Neural progenitor cell (in vitro differentiated cells): ENCODE results near the gene GPRIN3. TPM values are rescaled to one million over a fixed set of nuclear protein-coding genes. Genes with fewer than 3 reads are reported as not detected.

ENCODE experiments used
- DNase-seq: peaks from one replicate; pipeline ENCODE4 v3.0.0-alpha.2; 2016; ENCODE audit warnings: low spot score
- H2AFZ ChIP-seq: fragments of 200-600 bp; sonication (generic); replicated peaks from 2 replicates; pipeline ENCODE4 v1.6.1; 2016; ENCODE audit warnings: antibody characterized with exemption
- H3F3A ChIP-seq: fragments of 200-600 bp; sonication (generic); 2 replicates; pipeline ENCODE4 v1.6.1; 2016; ENCODE audit warnings: antibody characterized with exemption, low read depth
- H3K27ac ChIP-seq: fragments of 200-600 bp; sonication (generic); 2 replicates; pipeline ENCODE4 v1.5.1; 2016; ENCODE audit warnings: mild to moderate bottlenecking
- H3K27me3 ChIP-seq: fragments of 200-600 bp; sonication (generic); 2 replicates; pipeline ENCODE4 v1.6.1; 2016; ENCODE audit warnings: mild to moderate bottlenecking, moderate library complexity
- H3K36me3 ChIP-seq: fragments of 200-600 bp; sonication (generic); 2 replicates; pipeline ENCODE4 v1.5.1; 2016
- H3K4me1 ChIP-seq: fragments of 200-600 bp; sonication (generic); 2 replicates; pipeline ENCODE4 v1.6.1; 2016; ENCODE audit warnings: mixed run types
- H3K4me2 ChIP-seq: fragments of 200-600 bp; sonication (generic); 2 replicates; pipeline ENCODE4 v1.6.1; 2016
- H3K4me3 ChIP-seq: fragments of 200-600 bp; sonication (generic); 2 replicates; pipeline ENCODE4 v1.5.1; 2016
- H3K79me2 ChIP-seq: fragments of 200-600 bp; sonication (generic); 2 replicates; pipeline ENCODE4 v1.6.1; 2016; ENCODE audit warnings: low read depth
- H3K9ac ChIP-seq: fragments of 200-600 bp; sonication (generic); 2 replicates; pipeline ENCODE4 v1.6.1; 2016
- H3K9me3 ChIP-seq: fragments of 200-600 bp; sonication (generic); 2 replicates; pipeline ENCODE4 v1.5.1; 2016; ENCODE audit warnings: low read depth
- H4K20me1 ChIP-seq: fragments of 200-600 bp; sonication (generic); 2 replicates; pipeline ENCODE4 v1.6.1; 2016; ENCODE audit warnings: low read depth
- H3K27ac Mint-ChIP-seq: 3 replicates; pipeline ENCODE4 v1.8.0; 2021; ENCODE audit warnings: mixed read lengths
- H3K27me3 Mint-ChIP-seq: 2 replicates; pipeline ENCODE4 v1.8.0; 2022; ENCODE audit warnings: low read depth, mild to moderate bottlenecking, inconsistent platforms, moderate library complexity, mixed read lengths; ENCODE audit not compliant: insufficient read depth
- H3K36me3 Mint-ChIP-seq: 3 replicates; pipeline ENCODE4 v1.8.0; 2021; ENCODE audit warnings: mixed read lengths
- H3K4me1 Mint-ChIP-seq: 3 replicates; pipeline ENCODE4 v1.8.0; 2021; ENCODE audit warnings: mixed read lengths
- H3K4me3 Mint-ChIP-seq: 3 replicates; pipeline ENCODE4 v1.8.0; 2021; ENCODE audit warnings: mild to moderate bottlenecking, moderate library complexity, mixed read lengths
- H3K9me3 Mint-ChIP-seq: 3 replicates; pipeline ENCODE4 v1.8.0; 2020; ENCODE audit warnings: mixed read lengths
- CTCF ChIP-seq: fragments of 200-600 bp; sonication (generic); IDR thresholded peaks from 2 replicates; pipeline ENCODE4 v1.5.1; 2017; ENCODE audit warnings: antibody characterized with exemption, mild to moderate bottlenecking
- EZH2 ChIP-seq: fragments of 200-600 bp; sonication (generic); IDR thresholded peaks from 2 replicates; pipeline ENCODE4 v1.6.1; 2017; ENCODE audit warnings: antibody characterized with exemption, mild to moderate bottlenecking, moderate library complexity
- EZH2phosphoT487 ChIP-seq: fragments of 200-600 bp; sonication (generic); IDR thresholded peaks from 2 replicates; pipeline ENCODE4 v1.6.1; 2017; ENCODE audit warnings: antibody characterized with exemption
- total RNA-seq: library from RNA; depleted of rRNA; stranded (reverse); fragments of >200 nt; gene quantifications from 2 replicates; pipeline ENCODE4 v1.2.3, GENCODE V29; 2015; ENCODE audit warnings: low replicate concordance

Gene GPRIN3
- total RNA-seq, 1 donor from 2014 or later: 0.15 TPM

GRCh38 chr4:89324671-89325070, 17.1 kb upstream of the GPRIN3 start:
- no peak for DNase-seq
- Histone ChIP-seq H3K4me1 (no peaks in the 10 kb centered on the region), H3K4me2 (no peak overlapping the region), H2AFZ (no peak overlapping the region), H3K79me2 (no peaks in the 10 kb centered on the region), H3K9me3 (no peaks in the 10 kb centered on the region), H3K36me3 (no peaks in the 10 kb centered on the region), H3F3A (no peaks in the 10 kb centered on the region), H3K9ac (no peak overlapping the region), H3K27me3 (no peaks in the 10 kb centered on the region), H4K20me1 (no peaks in the 10 kb centered on the region), H3K4me3 (no peak overlapping the region), H3K27ac (no peak overlapping the region)
- no peaks in the 10 kb centered on the region for H3K27me3 Mint-ChIP-seq
- no peaks in the 10 kb centered on the region for H3K36me3 Mint-ChIP-seq
- TF ChIP-seq EZH2: no peak
- no peak for TF ChIP-seq EZH2phosphoT487
- no peak for TF ChIP-seq CTCF
- H3K9me3 Mint-ChIP-seq: no peaks in the 10 kb centered on the region
- no peak overlapping the region for H3K27ac Mint-ChIP-seq
- no peak overlapping the region for H3K4me3 Mint-ChIP-seq
- H3K4me1 Mint-ChIP-seq: no peaks in the 10 kb centered on the region

DNA sequence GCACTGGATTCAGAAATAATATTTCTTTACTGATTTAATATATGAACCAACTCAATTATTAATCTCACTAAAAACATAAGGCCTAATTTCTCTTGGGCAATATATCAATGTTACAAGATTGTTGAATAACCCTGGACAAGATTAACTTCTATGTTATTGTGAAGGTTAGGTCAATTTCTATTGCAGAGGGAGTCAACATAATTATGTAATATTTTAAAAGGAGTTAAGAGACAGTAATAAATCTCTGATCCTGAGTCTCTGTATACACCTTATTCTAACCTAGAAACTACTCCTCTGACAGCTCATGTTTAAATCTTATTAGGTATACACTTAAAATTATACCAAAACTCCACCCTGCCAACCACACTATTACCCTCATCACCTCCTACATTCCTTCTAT, 15.1 kb upstream of the GPRIN3 start:
- H3K27me3 Mint-ChIP-seq: no peaks in the 10 kb centered on the region
- no peaks in the 10 kb centered on the region for H3K36me3 ChIP-seq
- H3K4me1 Mint-ChIP-seq: no peaks in the 10 kb centered on the region
- H3K9me3 ChIP-seq: no peaks in the 10 kb centered on the region
- H3K79me2 ChIP-seq: no peaks in the 10 kb centered on the region
- no peaks in the 10 kb centered on the region for H3K9me3 Mint-ChIP-seq
- no peak overlapping the region for H3K4me3 Mint-ChIP-seq
- H3K4me2 ChIP-seq: no peak overlapping the region
- H3K27ac Mint-ChIP-seq: no peak overlapping the region
- H3K4me1 ChIP-seq: no peaks in the 10 kb centered on the region
- H3K36me3 Mint-ChIP-seq: no peaks in the 10 kb centered on the region
- H3K9ac ChIP-seq: no peak overlapping the region
- TF ChIP-seq EZH2phosphoT487 (no peak), CTCF (no peak), EZH2 (no peak)
- no peaks in the 10 kb centered on the region for H3F3A ChIP-seq
- H3K27me3 ChIP-seq: no peaks in the 10 kb centered on the region
- DNase-seq: no peak
- H2AFZ ChIP-seq: no peak overlapping the region
- no peak overlapping the region for H3K27ac ChIP-seq
- H4K20me1 ChIP-seq: no peaks in the 10 kb centered on the region
- no peak overlapping the region for H3K4me3 ChIP-seq

DNA sequence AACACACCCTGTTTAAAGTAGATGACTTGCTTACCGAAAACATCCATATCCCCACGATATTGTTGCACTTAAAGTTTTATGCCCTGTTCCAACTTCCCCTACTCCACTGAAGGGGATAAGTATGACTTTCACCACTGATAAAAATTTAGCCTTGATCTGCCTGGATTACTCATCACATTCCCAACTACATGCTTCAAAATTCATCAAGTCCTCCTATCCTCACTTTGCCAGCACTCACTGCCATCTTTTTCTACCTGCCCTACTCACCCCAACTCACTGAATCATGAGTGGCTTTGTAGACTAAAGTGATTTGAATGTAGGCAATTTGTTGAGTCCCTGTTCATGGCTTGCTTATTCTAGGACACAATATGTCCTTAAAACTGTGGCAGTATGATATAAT, 12.2 kb upstream of the GPRIN3 start:
- no peaks in the 10 kb centered on the region for H3K36me3 Mint-ChIP-seq
- H4K20me1 ChIP-seq: no peaks in the 10 kb centered on the region
- no peak overlapping the region for H3K27ac Mint-ChIP-seq
- H3K4me1 Mint-ChIP-seq: no peaks in the 10 kb centered on the region
- no peaks in the 10 kb centered on the region for H3K9me3 Mint-ChIP-seq
- no peaks in the 10 kb centered on the region for H3K79me2 ChIP-seq
- H3F3A ChIP-seq: no peaks in the 10 kb centered on the region
- no peak overlapping the region for H3K4me2 ChIP-seq
- no peak overlapping the region for H2AFZ ChIP-seq
- no peak overlapping the region for H3K4me3 Mint-ChIP-seq
- DNase-seq: no peak
- TF ChIP-seq EZH2 (no peak), EZH2phosphoT487 (no peak), CTCF (no peak)
- H3K9me3 ChIP-seq: no peaks in the 10 kb centered on the region
- H3K36me3 ChIP-seq: no peaks in the 10 kb centered on the region
- no peaks in the 10 kb centered on the region for H3K4me1 ChIP-seq
- H3K4me3 ChIP-seq: no peak overlapping the region
- H3K27ac ChIP-seq: no peak overlapping the region
- H3K27me3 ChIP-seq: no peaks in the 10 kb centered on the region
- H3K9ac ChIP-seq: no peak overlapping the region
- no peaks in the 10 kb centered on the region for H3K27me3 Mint-ChIP-seq

DNA sequence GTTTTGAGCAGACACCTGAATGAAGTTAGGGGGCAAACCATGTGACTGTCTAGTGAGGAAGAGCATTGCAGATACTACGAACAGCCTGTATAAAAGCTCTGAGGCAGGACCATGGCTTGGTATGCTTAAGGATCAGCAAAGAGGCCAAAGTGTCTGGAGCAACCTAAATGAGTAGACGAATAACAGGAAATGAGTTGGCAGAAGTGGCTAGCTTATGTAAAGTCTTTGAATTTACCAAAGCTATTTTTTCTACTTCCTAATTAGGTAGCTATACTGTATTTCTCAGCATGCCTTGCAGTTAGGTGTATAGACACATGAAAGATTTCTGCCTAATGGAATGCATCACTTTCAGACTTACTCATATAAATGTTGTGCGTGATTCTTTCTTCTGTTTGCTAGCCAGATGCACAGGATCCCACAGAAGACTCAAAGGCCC, 9.3 kb upstream of the GPRIN3 start:
- Histone ChIP-seq H3K4me3 (no peak overlapping the region), H3F3A (no peaks in the 10 kb centered on the region), H3K4me2 (no peak overlapping the region), H3K4me1 (no peaks in the 10 kb centered on the region), H3K79me2 (no peaks in the 10 kb centered on the region), H4K20me1 (no peaks in the 10 kb centered on the region), H3K36me3 (no peaks in the 10 kb centered on the region), H3K9me3 (no peaks in the 10 kb centered on the region), H3K27ac (no peak overlapping the region), H2AFZ (no peak overlapping the region), H3K27me3 (no peaks in the 10 kb centered on the region), H3K9ac (no peak overlapping the region)
- no peak for TF ChIP-seq CTCF
- TF ChIP-seq EZH2: no peak
- TF ChIP-seq EZH2phosphoT487: no peak
- H3K36me3 Mint-ChIP-seq: no peaks in the 10 kb centered on the region
- no peak overlapping the region for H3K4me3 Mint-ChIP-seq
- H3K4me1 Mint-ChIP-seq: no peaks in the 10 kb centered on the region
- DNase-seq: no peak
- H3K27me3 Mint-ChIP-seq: no peaks in the 10 kb centered on the region
- H3K9me3 Mint-ChIP-seq: no peaks in the 10 kb centered on the region
- H3K27ac Mint-ChIP-seq: no peak overlapping the region
